HG03432 (cell line): Measurements from ENCODE around the gene CSH2.

Source experiments
- ATAC-seq: cut with Tn5 transposase; IDR thresholded peaks from one replicate; pipeline ENCODE4 v1.9.1; 2021; ENCODE audit warnings: mild to moderate bottlenecking, moderate library complexity; ENCODE audit not compliant: unreplicated experiment

Gene CSH2

DNA sequence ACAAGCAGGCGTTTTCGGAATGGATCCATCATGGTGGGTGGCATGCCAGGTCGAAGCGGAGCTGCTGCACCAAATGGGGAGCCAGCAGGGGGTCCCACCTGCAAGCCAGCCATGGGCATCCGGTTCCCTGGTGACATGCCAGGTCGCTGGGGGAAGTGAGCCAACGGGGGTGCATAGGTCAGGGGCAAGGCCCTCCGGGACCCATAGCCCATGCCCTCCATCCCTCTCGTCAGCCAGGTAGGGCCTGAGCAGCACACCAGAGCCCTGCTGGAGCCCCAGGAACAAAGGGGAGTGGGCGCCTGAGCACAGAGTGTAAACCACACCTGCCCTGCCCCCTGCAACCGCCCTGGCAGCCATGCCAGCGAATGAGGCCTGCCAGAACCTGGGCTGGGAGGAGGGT is 36.0 kb downstream of the CSH2 start:
- no peak for ATAC-seq

DNA sequence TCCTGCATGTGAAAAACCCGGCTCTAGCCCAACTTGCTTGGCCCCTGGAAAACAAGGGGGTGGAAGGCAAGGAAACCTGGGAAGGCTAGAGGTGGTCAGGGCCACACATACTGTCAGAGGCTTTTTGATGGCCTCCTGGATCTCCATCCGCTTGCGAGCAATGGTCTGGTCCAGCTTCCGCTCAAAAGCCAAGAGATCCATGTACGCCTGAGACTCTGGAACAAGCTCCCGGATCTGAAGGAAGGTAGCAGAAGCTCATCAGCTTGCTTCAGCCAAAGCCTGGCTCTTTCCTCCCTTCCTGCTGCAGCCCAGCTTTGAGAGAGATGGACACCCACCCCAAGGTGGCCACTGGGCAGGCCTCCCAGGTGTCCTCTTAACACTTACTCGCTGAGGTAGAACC is 36.7 kb downstream of the CSH2 start:
- no peak for ATAC-seq

DNA sequence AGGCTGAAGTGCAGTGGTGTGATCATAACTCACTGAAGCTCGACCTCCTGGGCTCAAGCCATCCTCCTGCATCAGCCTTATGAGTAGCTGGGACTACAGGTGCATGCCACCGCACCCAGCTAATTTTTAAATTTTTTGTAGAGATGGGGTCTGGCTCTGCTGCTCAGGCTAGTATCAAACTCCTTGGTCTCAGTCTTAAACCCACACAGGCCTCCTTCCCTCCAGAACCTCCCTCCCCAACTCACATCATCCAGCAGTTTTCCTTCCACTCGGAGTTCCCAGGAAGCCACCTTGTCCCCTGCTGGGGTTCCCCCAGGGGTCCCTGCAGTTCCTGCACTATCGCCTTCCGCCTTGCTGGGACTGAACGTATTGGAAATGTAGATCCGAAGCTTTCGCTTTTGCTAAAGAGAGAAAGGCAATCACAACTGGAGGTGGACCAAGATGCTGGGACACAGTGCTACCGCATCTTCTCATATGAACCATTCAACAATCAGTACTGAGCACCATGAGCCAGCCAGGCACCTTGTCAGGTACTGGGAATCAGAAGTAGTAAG is 38.2 kb downstream of the CSH2 start:
- no peak for ATAC-seq

DNA sequence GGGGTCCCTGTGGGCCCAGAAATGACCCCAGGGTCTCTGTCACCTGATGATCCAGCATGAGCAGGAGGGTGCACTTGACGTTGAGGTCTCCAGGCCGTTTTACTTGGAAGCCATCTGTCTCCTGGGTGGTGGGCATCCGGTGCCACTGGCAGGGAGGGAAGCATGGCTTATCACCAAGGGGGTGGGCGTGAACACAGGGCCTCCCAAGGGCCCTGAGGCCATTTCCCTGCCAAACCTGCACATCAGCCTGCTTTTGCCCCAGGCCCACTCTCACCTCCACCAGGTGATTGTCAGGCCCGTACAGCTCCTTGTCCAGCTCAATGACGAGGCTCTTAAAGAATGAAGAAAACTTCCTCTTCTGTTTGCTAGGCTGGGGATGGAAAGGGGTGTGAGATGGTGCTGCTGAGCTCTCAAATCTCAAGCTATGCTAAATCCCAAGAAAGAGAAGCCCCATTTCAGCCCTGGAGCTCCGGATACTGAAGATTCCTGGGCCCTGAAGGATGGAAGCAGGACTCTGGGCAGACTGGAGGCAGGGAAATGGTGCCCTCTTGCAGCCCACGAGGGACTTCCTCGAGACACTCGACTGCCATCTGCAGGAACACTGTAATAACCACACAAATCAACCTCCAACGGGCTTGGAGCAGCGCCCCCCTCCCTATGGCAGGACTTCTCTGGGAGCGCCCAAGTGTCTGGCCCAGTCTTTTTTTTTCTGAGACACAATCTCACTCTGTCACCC is 38.9 kb downstream of the CSH2 start:
- peak; percentile 63 for ATAC-seq

DNA sequence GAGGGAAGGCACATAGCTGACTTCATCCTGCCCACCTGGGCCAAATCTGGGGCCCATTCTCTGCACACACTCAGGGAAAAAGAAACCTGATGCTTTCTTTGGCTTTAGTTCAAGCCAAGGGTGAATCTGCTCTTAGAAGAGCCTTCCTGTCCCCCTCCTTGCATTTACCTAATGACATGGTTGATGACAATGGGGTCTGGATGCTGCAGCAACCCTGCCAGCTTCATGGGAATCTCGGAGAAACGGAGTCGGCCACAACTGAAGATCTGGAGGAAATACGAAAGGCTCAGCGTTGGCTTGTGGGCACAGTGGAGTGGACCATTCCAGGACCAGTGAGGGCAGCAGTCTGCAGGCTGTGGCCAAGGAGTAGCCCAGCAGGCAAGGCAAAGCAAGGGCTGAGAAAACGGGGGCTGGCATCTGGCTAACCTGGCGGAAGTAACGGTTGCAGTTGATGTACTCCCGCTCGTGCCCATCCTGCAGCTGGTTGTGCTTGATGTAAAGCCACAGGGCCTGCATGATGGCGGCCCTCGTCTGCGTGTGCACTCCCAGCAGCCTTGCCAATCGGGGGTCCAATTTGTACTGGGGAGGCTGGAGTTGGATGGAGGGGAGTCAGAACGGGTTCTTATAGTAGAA is 39.6 kb downstream of the CSH2 start:
- ATAC-seq: no peak

DNA sequence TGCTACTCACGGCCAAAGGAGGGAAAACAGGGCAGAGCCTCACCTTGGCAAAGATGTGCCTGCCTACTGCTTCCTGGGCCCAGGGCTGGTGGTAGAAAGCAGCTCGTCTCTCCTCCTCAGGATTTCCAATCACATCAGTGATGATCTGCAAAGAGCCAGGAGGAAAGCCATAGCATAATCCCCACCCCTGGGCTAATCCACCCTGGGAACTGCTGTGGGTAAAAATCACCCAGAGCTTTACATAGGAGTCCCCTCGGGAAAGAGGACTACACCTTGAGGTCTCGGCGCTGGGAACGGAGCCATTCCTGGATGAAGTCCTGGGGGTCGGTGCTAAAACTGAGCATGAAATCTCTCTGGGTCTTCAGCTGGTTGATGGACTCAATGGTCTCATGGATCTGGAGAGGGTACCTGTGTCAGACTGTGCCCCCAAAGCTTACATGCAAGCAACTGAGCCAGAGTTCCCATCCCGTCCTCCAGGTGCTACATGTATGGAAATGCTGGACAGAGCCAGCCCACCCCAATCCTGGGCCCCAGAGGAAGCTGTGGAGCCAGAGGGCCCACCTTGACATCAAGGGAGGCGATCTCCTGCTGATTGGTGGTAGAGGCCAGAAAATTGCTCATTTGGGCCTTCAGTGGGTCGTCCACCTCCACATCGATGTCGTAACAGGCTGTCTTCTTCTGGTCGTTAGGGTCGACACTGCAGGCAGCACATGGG is 40.3 kb downstream of the CSH2 start:
- no peak for ATAC-seq

DNA sequence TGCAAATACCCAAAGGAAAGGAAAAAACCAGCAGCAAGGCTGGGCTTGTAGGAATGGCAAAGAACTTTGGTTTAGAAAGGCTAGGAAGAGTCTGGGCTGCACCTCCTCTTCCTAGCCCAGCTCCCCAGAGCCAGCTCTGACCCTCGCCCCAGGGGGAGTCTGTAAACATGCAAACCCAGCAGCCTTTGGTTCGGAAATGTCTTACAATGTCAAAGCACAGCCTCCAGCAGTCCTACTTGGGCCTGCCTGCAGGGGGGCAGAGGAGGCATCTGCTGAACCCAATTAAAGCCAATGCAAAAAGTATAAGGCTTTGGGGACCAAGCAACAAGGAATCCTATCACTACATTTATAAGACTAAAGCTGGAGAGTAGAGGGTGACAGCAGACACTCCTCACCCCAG is 41.0 kb downstream of the CSH2 start:
- no peak for ATAC-seq

DNA sequence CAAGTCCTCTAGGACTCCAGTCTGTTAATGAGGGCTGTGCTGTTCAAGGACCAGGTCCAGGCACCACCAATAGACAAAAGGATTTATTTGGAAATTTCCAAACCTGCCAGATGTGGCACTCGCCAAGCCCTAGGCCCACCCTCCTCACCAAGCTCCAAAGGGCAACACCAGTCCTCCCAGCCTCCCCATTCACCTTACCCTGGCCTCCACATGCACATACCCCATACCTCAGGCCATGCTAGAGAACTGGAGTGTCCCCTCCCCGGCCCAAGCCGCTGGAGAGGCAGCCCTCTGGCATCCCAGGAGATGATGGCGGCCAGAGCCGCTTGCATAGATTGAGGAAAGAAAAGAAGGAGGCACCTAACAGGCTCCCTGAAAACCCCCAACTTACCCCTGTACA is 41.5 kb downstream of the CSH2 start:
- ATAC-seq: no peak

DNA sequence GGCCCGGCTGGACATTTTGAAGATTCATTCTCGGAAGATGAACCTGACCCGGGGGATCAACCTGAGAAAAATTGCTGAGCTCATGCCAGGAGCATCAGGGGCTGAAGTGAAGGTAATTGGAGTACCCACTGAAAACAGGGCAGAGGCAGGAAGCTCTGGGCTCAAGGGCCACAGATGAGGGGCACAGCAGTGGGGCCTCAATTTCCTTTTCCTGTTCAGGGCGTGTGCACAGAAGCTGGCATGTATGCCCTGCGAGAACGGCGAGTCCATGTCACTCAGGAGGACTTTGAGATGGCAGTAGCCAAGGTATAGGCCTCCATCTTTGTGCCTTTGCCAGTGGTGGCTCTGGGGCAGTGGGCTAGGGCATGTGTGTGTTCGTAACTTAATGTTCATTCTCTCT is 42.0 kb downstream of the CSH2 start:
- no peak for ATAC-seq

DNA sequence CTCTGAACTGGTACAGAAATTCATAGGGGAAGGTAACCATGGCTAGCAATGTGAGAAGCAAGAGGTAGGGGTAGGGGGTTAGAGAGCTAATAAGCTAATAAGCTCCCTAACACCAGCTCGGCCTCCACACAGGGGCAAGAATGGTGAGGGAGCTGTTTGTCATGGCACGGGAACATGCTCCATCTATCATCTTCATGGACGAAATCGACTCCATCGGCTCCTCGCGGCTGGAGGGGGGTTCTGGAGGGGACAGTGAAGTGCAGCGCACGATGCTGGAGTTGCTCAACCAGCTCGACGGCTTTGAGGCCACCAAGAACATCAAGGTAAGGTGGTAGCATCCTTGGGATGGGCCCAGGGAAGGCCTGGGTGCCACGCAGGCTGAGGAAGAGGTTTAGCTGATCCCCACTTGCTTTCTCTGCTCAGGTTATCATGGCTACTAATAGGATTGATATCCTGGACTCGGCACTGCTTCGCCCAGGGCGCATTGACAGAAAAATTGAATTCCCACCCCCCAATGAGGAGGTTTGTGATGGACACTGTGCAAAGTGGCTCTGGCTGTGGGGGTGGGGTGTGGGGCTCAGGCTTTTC is 42.5 kb downstream of the CSH2 start:
- no peak for ATAC-seq

DNA sequence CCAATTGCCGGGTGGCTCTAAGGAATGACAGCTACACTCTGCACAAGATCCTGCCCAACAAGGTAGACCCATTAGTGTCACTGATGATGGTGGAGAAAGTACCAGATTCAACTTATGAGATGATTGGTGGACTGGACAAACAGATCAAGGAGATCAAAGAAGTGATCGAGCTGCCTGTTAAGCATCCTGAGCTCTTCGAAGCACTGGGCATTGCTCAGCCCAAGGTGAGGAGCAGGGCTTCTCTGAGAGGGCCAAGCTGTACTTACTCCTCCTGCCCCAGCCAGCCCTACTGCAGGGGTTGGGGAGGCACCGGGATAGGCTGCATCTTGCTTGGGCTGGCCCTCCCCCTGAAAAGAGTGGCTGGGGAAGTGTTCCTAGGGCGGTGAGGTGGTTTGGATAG is 43.2 kb downstream of the CSH2 start:
- ATAC-seq: no peak

DNA sequence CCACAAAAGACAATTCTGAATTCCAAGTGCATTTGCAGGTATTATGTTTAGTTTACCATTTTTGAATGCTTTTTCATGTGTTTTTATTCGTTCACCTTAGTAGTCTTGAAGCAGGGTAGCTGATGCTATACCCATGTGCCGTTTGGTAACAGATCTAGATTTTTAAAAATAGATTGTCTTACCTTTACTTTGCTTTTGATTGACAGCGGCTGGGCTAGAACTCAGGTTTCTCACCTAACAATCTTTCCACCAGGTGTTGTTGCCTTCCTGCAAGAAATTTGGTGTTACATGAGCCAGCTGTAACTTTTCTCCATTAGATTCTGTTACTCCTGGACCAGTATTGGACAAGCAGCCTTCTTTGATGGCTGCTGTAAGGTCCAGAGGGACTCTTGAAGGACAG is 44.5 kb downstream of the CSH2 start:
- ATAC-seq: no peak

DNA sequence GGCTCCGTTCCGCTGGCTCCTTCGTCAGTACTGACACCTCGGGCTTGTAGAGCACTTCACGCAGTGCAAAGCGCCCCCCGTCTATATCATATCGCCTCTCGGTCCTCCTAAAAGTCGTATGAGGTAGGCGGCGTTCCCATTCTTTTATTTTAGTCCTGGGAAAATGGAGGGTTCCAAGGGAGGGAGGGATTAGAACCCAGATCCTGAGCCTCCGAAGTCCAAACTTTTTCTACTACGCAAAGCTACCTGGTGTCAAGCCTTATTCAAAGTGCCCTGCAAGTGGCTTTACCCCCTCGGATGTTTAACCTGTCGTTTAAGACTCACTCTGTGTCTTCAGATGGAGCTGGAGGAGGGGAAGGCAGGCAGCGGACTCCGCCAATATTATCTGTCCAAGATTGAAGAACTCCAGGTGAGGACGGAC is 45.7 kb downstream of the CSH2 start:
- ATAC-seq: no peak

DNA sequence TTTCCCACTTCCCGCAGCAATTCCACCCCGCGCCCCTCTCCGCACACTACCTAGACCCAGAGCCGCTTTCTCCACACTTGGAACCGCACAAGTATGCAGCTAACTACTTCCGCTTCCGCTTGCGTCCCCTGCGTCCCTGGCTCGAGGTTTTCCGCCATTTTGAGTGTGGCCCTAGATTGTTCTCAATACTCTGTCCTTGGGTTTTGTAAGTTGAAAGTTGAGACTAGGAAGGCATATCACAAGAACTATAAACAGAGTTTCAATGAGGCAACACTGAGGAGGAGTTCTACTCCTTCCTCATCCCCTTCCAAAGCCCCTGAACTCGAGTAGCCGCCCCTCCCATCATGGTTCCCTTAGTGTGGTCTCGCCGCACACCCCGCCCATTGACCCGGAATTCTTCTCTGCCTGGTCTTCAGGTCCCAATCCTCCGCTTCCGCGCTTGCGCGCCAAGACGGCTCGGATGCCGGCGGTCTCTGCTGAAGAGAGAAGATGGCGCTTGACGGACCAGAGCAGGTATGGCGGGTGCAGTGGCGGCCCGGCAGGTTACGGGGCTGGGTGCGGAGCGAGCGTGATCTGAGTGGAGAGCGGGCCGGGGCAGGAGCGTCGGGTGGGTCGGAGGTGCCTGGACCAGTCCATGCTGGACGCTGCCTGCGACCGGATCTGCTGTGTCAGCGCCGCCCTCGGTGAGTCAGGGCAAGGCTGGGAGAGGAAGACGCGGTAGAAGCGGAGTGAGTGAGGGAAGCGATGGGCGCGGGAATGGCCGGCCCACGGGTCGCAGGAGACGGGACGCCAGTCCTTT is 46.3 kb downstream of the CSH2 start, which contains the start of the genes FTSJ3 and PSMC5:
TSS of gene FTSJ3 (minus strand) at position 662 of the 799 bp plus-strand sequence. CDS start 761 bp downstream, outside the sequence.
TSS of gene PSMC5 (plus strand) at position 430 of the 799 bp plus-strand sequence. CDS start at position 490, 60 bp downstream.
- ATAC-seq: peak; percentile 90

DNA sequence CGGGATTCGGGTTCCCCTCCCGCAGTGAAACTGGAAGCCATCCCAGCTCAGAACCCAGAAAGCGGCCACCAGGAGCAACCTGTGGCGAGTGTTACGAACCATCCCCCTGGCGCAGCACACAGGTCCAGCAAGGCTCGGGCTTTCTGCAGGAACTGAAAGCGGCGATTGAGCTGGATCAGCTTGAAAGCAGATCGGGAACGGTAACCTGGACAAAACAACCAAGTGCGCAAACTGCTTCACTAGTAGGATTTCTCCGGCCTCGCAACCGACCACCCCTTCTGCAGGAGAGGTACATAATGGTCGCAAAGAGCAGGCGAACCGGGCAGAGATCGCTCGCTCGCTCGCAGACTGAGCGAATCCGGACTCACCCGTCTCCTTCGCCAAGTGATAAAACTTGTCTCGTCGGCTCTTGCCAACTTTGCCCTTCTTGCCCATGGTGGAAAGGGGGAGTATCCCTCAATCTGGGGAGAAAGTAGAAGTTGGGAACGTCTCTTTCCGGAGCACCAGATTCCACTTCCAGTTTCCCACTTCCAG is 46.9 kb downstream of the CSH2 start:
- ATAC-seq: peak; percentile 6

DNA sequence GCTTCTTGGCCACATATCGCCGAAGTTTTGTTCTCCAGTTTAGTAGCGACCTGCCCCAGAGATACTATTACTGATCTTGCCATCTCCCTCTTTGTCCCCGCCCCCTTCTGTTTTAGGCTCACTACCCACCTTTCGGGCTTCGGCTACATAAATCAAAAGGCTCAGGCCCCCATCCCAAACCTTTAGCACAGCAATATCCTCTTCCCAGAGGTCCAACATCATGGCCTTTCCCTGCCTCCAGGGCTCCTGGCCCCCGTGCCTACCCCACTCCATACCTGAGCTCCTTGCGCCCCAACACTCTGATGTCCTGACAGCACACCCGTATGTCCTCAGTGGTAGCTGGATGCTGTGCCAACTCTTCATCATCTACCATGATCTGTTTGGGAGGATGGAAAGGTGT is 49.1 kb downstream of the CSH2 start:
- ATAC-seq: no peak

DNA sequence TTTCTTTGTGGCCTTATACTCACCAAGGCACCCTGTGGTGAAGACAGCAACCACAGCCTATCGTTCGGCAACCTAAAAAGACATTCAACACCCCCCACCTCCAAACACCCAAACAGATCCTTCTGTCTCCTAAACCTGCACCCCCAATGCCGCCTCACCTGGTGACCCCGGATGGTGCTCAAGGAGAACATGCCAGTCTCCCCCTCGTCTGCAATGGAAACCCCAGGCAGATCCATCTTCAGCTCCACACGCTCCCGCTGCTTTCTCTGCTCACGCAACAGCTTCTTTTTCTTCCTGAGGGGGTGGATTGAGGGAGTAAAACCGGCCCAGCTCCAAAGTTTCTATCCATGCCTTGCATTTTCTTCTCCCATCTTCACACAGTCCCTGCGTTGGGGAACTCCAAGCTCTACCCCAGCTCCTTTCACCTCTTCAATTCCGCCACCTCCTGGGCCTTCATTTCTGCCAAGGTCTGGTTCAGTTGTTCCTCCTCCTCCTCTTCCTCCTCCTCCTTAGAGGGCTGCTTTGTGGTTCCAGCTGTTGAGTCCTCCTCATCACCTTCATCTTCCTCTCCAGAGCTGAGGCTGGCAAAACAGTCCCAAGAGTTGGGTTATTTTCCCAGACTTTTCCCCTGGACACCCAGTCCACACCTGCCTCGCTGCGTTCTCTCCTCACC is 49.7 kb downstream of the CSH2 start:
- no peak for ATAC-seq

DNA sequence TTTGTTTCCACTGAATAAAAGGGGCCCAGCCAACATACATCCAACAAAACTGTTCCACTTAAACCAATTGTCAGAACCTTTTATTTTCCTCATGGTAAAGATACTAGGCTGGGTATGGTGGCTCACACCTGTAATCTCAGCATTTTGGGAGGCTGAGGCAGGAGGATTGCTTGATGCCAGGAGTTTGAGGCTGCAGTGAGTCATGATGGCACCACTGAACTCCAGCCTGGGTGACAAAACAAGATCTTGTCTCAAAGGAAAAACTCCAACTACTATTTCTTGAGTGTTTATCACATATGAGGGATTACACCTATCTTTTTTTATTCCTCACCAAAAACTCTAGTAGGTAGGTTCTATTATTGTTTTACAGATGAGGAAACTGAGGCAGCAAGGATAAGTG is 50.9 kb downstream of the CSH2 start:
- no peak for ATAC-seq
